GM21825 (cell line): Measurements from ENCODE around the gene PHAF1.
A peak's percentile ranks its signal among the peaks of the same experiment; 100 is the strongest.

Source experiments
- ATAC-seq: cut with Tn5 transposase; IDR thresholded peaks from one replicate; pipeline ENCODE4 v1.9.1; 2021; ENCODE audit warnings: mild to moderate bottlenecking, moderate library complexity; ENCODE audit not compliant: unreplicated experiment

The PHAF1 gene

DNA sequence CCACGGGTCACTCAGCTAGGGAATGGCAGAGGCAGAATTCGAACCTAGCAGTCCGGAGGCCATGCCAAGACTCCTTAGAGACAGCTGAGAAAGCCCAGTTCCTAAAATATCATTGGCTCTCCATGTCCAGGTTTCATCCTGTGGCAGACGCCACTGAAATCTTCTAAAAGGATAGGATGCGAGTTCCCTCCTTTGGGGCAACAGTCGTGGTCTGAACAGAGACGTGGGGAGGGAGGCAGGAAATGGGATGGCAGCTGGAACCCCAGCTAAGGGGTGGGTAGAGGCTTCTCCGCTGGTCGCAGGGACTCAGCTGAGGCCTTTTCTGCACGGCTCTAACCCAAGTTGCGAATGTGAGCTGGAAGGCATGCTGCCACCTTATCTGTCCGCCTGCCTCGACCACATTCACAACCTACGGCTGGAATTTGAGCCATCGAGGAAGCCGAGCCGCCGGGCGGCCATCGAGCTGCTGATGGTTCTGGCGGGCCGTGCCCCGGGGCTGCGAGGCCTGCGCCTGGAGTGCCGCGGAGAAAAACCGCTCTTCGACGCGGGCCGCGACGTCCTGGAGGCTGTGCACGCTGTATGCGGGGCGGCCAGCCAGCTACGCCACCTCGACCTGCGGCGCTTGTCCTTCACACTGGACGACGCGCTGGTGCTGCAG lies 52.9 kb downstream of the PHAF1 start:
- ATAC-seq = no peak

DNA sequence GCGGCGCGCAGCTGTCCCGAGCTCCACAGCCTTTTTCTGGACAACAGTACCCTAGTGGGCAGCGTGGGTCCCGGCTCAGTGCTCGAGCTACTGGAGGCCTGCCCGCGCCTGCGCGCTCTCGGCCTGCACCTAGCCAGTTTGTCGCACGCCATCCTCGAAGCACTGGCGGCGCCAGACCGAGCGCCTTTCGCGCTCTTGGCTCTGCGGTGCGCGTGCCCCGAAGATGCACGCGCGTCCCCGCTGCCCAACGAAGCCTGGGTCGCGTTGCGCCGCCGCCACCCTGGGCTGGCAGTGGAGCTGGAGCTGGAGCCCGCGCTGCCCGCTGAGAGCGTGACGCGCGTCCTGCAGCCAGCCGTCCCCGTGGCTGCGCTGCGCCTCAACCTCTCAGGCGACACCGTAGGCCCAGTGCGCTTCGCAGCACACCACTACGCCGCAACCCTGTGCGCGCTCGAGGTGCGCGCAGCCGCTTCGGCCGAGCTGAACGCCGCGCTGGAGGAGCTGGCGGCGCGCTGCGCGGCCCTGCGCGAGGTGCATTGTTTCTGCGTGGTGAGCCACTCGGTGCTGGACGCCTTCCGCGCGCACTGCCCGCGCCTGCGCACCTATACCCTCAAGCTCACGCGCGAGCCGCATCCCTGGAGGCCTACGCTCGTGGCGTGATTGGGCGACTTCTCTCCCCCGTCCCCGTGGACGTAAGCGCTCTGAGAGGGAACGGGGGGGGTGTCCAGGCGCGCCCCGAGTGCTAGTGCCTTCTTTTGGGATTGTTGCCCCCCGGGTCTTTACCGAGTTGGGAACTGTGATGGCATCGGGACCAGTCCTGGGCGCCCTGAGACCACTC lies 53.6 kb downstream of the PHAF1 start:
- ATAC-seq = no peak

DNA sequence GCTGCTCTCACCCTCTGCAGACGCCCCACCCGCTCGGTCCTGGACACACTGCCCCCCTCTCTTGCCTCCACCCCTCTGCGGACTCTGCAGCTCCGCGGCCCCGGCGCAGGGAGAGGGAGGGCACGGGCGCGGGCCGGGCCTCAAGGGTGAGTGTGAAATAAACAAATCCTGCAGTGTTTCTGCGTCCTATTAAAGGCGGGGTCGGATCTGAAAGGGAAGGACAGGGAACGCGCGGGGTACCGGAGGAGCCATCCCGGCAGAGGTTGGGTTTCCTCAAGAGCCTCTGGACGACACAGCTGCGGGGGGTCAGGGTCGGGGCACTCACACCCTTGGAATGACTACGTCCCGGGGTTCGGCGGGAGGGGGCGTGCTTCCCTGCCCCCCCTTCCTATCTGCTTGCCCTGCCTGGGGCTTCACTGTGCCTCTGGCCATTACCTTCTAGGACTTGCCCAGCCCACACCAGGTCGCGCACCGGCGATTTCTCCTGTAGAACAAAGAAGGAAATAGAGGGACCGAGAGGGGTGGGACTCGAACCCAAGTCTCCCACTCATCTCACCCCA lies 54.3 kb downstream of the PHAF1 start:
- no peak for ATAC-seq

- ATAC-seq = no peak
Measured at GRCh38 chr16:67164599-67165061, 54.9 kb downstream of the PHAF1 start, which contains the start of gene HSF4. TSS of gene HSF4 (plus strand) at chr16:67164745. CDS start at chr16:67164812, 67 bp downstream.

GRCh38 chr16:67165121-67166078 lies 55.7 kb downstream of the PHAF1 start:
- no peak for ATAC-seq

DNA sequence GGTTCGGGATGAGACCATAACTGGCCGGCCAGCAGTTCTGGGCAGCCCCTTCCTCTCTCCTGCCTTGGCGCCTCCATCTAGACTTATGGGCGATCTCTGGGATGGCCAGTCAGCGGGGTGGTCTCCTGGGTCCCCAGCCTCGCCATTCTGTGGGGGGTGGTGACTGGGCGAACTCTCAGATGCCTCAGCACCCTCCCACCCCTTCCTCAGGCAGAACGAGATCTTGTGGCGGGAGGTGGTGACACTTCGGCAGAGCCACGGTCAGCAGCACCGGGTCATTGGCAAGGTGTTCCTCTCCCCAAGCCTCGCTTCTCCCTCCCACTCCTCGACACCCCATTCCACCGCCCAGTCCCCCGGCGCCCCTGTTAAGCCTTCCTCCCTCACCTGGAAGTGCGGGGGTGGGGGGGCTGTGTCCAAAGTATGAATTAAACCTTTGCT lies 56.4 kb downstream of the PHAF1 start:
- ATAC-seq = no peak

GRCh38 chr16:67166598-67167168 lies 56.9 kb downstream of the PHAF1 start:
- ATAC-seq = no peak

- no peak for ATAC-seq
Measured at GRCh38 chr16:67167588-67167987, 57.8 kb downstream of the PHAF1 start.

DNA sequence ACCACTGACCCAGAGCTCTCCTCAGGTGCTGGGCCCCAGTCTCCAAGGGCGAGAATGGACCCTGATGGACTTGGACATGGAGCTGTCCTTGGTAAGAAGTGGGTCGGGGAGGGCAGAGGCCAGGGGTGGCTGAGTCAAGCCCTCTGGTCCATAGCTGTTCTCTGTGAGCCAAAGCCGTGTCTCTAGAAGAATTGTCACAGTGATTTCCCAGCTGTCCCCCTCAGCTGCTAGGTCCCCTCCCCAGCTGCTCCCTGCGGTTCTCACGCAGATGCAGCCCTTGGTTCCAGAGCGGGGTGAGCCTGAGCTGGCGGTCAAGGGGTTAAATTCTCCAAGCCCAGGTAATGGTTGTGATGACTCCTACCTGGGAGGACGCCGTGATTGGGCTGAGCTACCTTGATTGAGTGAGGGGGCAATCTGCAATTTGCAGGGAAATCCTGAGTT lies 59.3 kb downstream of the PHAF1 start:
- no peak for ATAC-seq

DNA sequence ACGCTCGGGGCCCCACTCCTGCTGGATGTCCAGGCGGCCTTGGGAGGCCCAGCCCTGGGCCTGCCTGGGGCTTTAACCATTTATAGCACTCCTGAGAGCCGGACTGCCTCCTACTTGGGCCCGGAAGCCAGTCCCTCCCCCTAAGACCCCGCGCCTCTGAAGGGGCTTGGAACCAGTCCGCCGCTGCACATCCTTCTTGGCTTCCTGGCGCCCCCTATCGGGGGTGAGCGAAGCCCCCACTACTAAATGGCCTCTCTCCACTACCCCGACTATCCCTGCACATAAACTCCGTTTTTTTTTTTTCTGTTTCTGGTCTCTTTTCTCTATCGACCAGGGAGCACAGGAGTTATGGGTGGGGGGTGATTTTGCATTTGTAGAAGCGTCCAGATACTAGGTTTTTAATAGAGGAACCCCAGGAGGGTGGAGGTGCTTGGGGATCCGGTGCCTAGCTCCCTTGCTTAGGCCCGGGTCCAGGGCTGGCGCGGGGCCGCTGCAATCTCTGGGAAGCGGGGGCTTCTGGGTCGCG lies 60.0 kb downstream of the PHAF1 start:
- no peak for ATAC-seq

GRCh38 chr16:67170168-67170948 lies 60.6 kb downstream of the PHAF1 start, which contains the start of gene NOL3:
TSS of gene NOL3 (plus strand) at chr16:67170538.
- peak; percentile 51 for ATAC-seq

GRCh38 chr16:67170949-67171649 lies 61.4 kb downstream of the PHAF1 start:
- ATAC-seq = peak; percentile 4

DNA sequence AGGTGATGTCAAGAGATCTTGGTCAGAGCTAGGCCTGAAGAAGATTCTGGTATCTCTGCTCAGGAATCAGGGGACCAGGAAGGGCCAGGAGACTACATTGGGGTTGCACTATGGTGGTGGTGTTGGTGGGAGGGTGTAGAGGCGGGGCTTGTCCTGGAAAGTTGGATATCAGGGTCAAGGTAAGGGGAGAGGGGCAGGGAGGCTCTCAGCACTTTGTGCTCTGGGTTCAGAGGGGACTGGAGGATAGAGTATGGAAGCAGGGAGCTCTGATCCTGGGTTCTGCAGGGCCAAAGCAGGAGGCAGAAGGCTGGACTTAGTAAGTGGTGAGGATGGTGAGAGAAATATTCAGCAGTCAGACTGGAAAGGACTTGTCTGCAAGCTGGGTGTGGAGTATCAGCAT lies 63.6 kb downstream of the PHAF1 start:
- ATAC-seq = no peak

- ATAC-seq = peak; percentile 37
Measured at GRCh38 chr16:67173808-67174705, 64.3 kb downstream of the PHAF1 start.

- ATAC-seq = no peak
Measured at GRCh38 chr16:67174706-67175231, 65.0 kb downstream of the PHAF1 start.

DNA sequence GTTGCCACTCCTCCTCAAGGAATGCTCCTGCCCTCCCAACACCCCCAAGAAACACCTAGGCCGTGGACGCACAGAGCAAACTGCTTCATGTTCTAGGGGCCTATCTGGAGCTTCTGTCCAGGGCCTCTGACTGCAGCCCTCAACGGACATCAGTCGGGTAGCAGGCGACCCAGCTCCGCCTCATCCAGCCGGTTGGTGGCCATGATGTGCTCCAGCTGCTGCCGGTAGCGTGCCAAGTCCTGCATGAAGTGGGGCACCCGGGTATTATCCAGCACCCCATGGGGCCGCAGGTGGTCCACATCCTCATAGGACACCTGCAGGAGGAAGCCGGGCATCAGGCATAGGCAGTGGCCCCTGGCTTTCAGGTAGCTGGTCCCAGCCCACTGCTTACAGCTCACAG lies 66.9 kb downstream of the PHAF1 start:
- ATAC-seq = no peak
